GM12874 (cell line): ENCODE data around the gene CENPV.

Experiments used
- CTCF ChIP-seq: IDR thresholded peaks from 2 replicates; pipeline ENCODE4 v1.5.1; 2011; ENCODE audit warnings: low read depth, mild to moderate bottlenecking, control low read depth, low read length, moderate library complexity; ENCODE audit not compliant: insufficient read depth

CENPV gene

DNA sequence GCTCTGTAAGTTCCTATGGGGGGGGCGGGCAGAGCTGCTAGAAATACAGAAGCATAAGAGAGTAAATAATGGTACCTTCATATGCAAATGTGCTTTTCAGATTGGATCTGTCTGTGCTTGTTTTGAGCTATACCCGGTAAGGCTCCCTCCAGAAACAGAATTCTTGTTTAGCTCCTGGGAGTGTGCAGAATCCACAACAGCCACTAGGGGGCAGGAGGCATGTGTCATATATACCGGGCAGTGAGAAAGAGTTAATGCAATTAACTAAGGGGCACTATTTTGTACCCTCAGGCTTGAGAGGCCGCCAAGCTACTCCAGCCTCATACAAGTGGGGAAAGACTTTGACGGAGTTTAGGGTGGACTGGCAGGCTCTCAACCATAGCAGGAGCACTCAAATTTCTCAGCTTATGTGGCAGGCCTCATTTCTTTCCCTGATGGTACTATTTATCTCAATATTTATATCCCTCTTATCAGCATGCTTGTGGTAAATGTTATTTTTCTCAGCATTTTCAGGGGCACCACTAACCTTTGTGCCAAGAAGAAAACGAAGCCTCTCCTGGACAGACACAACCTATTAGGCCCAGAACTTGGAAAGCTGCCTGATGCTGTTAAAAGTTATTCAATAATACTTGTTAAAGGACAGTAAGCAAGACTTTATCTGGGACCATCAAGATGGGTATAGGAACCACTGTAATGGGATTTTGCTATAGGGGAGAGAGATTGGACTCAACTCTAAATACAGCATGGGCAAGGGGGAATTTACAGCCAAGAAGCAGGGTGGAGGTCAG lies 10.7 kb upstream of the CENPV start:
- peak; percentile 85 for TF ChIP-seq CTCF

DNA sequence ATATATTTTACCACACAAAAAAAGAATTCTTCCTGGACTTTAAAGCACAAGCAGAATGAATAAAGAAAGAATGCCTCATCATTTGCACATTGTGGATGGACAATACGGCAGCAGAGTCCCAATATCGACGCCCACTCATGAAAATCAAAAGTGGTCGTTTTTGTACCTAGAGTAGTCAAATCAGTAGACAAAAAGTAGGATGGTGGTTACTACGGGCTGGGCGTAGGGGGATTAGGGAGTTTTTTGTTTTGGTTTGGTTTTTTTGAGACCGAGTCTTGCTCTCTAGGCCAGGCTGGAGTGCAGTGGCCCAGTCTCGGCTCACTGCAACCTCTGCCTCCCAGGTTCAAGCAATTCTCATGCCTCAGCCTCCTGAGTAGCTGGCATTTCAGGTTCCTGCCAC lies 8.6 kb upstream of the CENPV start:
- TF ChIP-seq CTCF = no peak

DNA sequence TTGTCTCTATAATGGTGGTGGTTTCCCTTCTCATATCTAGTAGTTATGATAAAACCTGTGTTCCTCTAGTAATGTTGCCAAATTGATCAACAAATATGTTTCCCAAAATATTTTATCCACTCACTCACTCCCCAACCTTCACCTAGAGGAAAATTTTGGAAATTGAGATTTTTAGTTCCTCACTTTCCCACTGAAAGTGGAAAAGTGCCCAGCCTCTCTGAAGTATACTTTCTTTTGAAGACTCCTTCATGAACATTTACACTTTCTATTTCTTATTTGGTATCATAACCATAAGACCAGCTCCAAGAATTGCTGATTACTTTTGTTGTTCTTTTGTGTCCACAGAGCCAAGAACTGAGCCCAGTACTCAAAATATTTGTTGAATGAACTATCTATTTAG lies 5.1 kb upstream of the CENPV start:
- TF ChIP-seq CTCF = no peak

DNA sequence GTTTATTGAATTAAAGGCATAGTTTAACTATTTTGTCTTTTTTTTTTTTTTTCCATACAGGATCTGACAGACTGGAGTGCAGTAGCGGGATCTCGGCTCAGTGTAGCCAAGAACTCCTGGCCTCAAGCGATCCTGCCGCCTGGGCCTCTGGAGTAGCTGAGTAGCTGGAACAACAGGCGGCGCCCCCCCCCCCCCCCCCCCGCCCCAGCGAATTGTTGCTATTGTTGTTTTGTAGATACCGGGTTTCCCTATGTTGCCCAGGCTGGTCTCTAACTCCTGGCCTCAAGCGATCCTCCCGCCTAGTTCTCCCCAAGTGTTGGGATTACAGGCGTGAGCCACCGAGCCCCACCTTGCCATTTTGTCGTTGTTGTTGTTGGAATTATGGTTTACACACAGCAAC lies 1.3 kb upstream of the CENPV start:
- TF ChIP-seq CTCF = no peak

DNA sequence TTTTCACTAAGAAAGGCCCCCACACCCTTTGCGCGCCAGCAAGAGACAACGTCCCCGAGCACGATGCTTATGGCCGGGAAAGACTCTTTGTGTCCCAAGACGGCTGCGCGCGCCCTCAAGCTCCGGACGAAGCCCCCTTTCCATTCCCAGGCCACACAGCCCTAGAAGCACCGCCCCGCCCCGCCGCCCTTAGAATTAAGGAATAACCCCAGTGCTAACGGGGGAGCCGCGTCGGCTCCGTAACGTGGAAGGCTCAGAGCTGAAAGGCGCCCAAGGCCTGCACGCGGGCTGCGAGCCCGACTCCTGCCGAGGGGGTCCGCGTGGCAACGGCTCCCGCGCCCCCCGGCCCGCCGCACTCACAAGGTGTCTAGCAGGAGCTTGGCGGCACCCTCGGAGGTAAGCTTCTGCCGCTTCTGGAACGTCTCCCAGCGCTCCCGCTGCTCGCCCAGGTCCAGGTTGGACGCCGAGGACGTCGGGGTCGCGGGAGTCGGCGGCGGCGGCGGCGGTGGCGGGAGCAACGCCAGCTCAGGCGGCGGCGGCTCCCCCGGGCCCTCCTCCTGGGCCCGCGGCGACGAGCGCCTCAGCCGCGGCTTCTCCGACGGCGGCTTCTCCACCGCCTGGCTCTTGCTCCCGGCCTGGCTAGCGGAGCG lies 477 bp downstream of the CENPV start:
- TF ChIP-seq CTCF = no peak

DNA sequence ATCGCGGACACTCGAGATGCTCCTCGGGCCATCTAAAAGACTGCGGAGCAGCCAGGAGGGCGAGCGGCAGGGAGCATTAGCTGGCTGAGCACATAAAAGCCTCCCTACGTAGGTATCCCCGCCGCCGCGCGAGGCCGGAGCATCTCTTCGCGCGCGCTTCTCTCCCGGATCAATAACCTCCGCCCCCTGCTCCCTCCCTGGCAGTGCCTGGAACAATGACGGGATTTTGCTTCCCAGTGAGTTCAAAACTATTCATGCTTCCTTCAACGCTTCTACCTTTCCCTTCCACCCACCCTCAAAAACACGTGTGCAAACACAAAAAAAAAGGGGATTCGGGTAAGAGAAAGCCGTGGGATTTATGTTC lies 984 bp downstream of the CENPV start:
- no peak for TF ChIP-seq CTCF

DNA sequence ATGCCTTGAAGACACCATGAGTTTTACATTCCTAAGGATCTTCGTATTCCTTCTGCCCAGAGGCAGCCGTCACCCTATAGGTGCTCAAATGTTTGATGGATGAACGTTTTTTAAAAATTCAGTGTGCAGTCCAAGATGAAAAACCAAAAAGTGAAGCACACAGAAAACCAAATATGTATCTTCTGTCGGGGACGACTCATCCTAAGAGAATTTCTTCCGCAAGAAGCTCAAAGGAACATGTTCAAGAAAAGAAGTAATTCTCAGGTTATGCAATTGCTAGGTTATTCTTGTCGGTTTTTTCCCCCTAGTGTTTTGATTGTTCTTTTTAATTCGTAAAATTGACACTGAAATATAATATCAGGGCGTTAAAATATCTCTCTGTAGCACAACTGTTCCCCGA lies 1.4 kb downstream of the CENPV start:
- TF ChIP-seq CTCF = no peak
